HEK293T (cell line): Measurements from ENCODE around the gene EFL1.

Experiments
- ARNT ChIP-seq: fragments of 450-650 bp; IDR thresholded peaks from 2 replicates; pipeline ENCODE4 v1.6.1; 2017; ENCODE audit warnings: mild to moderate bottlenecking
- BHLHE40 ChIP-seq: fragments of 450-650 bp; IDR thresholded peaks from 2 replicates; pipeline ENCODE4 v1.6.1; 2016; ENCODE audit warnings: mild to moderate bottlenecking, moderate library complexity, borderline replicate concordance
- ELF4 ChIP-seq: fragments of 450-650 bp; IDR thresholded peaks from 2 replicates; pipeline ENCODE4 v1.6.1; 2017; ENCODE audit warnings: antibody characterized with exemption
- LEF1 ChIP-seq: fragments of 450-650 bp; IDR thresholded peaks from 2 replicates; pipeline ENCODE4 v1.6.1; 2017; ENCODE audit warnings: mild to moderate bottlenecking, borderline replicate concordance
- NFRKB ChIP-seq: fragments of 450-650 bp; IDR thresholded peaks from 2 replicates; pipeline ENCODE4 v1.6.1; 2016; ENCODE audit warnings: mild to moderate bottlenecking, moderate library complexity
- PKNOX1 ChIP-seq: fragments of 450-650 bp; IDR thresholded peaks from 2 replicates; pipeline ENCODE4 v1.6.1; 2016
- TARDBP ChIP-seq: fragments of 450-650 bp; IDR thresholded peaks from 2 replicates; pipeline ENCODE4 v1.6.1; 2016

- TF ChIP-seq BHLHE40: no peak
- no peak for TF ChIP-seq PKNOX1
- no peak for TF ChIP-seq ELF4
- no peak for TF ChIP-seq NFRKB
- no peak for TF ChIP-seq ARNT
- TF ChIP-seq LEF1: no peak
- TF ChIP-seq TARDBP: no peak
These were observed 147.9 kb downstream of the EFL1 start for GRCh38 chr15:82114660-82115059.
